NOMO-1 treated with DMSO at 0.1 percent for 48 hours (cell line): Measurements from ENCODE around the gene TNIP3.

Experiments used
- DNase-seq: peaks from one replicate; lab custom pipeline; 2025; ENCODE audit not compliant: unreplicated experiment; lab: John Stamatoyannopoulos, UW

Gene TNIP3

GRCh38 chr4:121164291-121164690 lies at the start of gene TNIP3:
Gene TNIP3 (minus strand): TSS chr4:121164321. CDS start chr4:121164125, 196 bp downstream.
- no peak for DNase-seq

GRCh38 chr4:121212806-121213205 lies 48.7 kb upstream of the TNIP3 start:
- no peak for DNase-seq

- DNase-seq, result no peak
These were observed 45.0 kb upstream of the TNIP3 start for GRCh38 chr4:121209171-121209570.

- DNase-seq, result no peak
These were observed 44.3 kb upstream of the TNIP3 start for GRCh38 chr4:121208244-121209007.

- peak; percentile 7 for DNase-seq
These were observed 41.7 kb upstream of the TNIP3 start for GRCh38 chr4:121205777-121206176.

- DNase-seq, result peak; percentile 36
These were observed 36.8 kb upstream of the TNIP3 start for GRCh38 chr4:121200795-121201472.

- peak; percentile 41 for DNase-seq
These were observed 35.8 kb upstream of the TNIP3 start for GRCh38 chr4:121199742-121200561.

- no peak for DNase-seq
These were observed 34.1 kb upstream of the TNIP3 start for GRCh38 chr4:121198251-121198650.

- DNase-seq, result no peak
These were observed 31.5 kb upstream of the TNIP3 start for GRCh38 chr4:121195649-121196048.

GRCh38 chr4:121192480-121192879 lies 28.4 kb upstream of the TNIP3 start:
- DNase-seq, result peak; percentile 22

- no peak for DNase-seq
These were observed 27.9 kb upstream of the TNIP3 start for GRCh38 chr4:121192013-121192412.

GRCh38 chr4:121191361-121191760 lies 27.2 kb upstream of the TNIP3 start:
- DNase-seq, result no peak

- DNase-seq, result no peak
These were observed 26.3 kb upstream of the TNIP3 start for GRCh38 chr4:121190389-121190788.

GRCh38 chr4:121189326-121190215 lies 25.4 kb upstream of the TNIP3 start:
- no peak for DNase-seq

GRCh38 chr4:121187206-121187605 lies 23.1 kb upstream of the TNIP3 start:
- DNase-seq, result no peak

- DNase-seq, result no peak
These were observed 21.8 kb upstream of the TNIP3 start for GRCh38 chr4:121185960-121186359.

GRCh38 chr4:121183989-121184388 lies 19.9 kb upstream of the TNIP3 start:
- DNase-seq, result no peak

- no peak for DNase-seq
These were observed 19.2 kb upstream of the TNIP3 start for GRCh38 chr4:121183361-121183760.

GRCh38 chr4:121182296-121182695 lies 18.2 kb upstream of the TNIP3 start:
- peak; percentile 74 for DNase-seq

GRCh38 chr4:121181493-121181892 lies 17.4 kb upstream of the TNIP3 start:
- no peak for DNase-seq

GRCh38 chr4:121180558-121180957 lies 16.4 kb upstream of the TNIP3 start:
- DNase-seq, result no peak
